HepG2 (cell line): ENCODE results near the gene SRCAP. TPM values are rescaled to one million over a fixed set of nuclear protein-coding genes. Genes with fewer than 3 reads are reported as not detected.

Experiments
- BHLHE40 ChIP-seq: IDR thresholded peaks from 2 replicates; pipeline ENCODE4 v1.6.1; 2011; ENCODE audit warnings: low read length, improper control_type of control experiment
- ELF1 ChIP-seq: sonication (generic); formaldehyde crosslinking; IDR thresholded peaks from 2 replicates; pipeline ENCODE4 v1.4.0; 2020; ENCODE audit warnings: missing genetic modification reagents
- EP300 ChIP-seq, 3 experiments: sonication (generic) in 1 of 3; formaldehyde crosslinking in 1 of 3; IDR thresholded peaks; 2 replicates each; pipeline versions ENCODE4 v1.5.1 to v1.6.1; 2011 to 2020; ENCODE audit warnings: low read depth in 2 of 3, low read length in 2 of 3, borderline replicate concordance in 1 of 3, improper control_type of control experiment in 1 of 3, mild to moderate bottlenecking in 1 of 3, missing genetic modification reagents in 1 of 3, moderate library complexity in 1 of 3
- GTF2F1 ChIP-seq: fragments of 150-350 bp; IDR thresholded peaks from 2 replicates; pipeline ENCODE4 v1.6.1; 2014; ENCODE audit warnings: low read length
- HNF4A ChIP-seq: sonication (generic); formaldehyde crosslinking; IDR thresholded peaks from 2 replicates; pipeline ENCODE4 v1.4.0; 2020; ENCODE audit warnings: missing genetic modification reagents
- HOMEZ ChIP-seq: IDR thresholded peaks from 2 replicates; pipeline ENCODE4 v1.6.1; 2016; ENCODE audit warnings: low read depth
- KDM3A ChIP-seq: IDR thresholded peaks from 2 replicates; pipeline ENCODE4 v1.6.1; 2018; ENCODE audit warnings: low read depth, missing compliant biosample characterization
- SIN3B ChIP-seq: fragments of 150-350 bp; IDR thresholded peaks from 2 replicates; pipeline ENCODE4 v1.6.1; 2014; ENCODE audit warnings: low read length
- SRY ChIP-seq: sonication (generic); formaldehyde crosslinking; IDR thresholded peaks from 2 replicates; pipeline ENCODE4 v1.8.0; 2022; ENCODE audit warnings: mild to moderate bottlenecking, missing genetic modification reagents
- ZBTB4 ChIP-seq: sonication (generic); formaldehyde crosslinking; IDR thresholded peaks from 2 replicates; pipeline ENCODE4 v1.4.0; 2020; ENCODE audit warnings: missing genetic modification reagents, mild to moderate bottlenecking, borderline replicate concordance
- ZC3H13 ChIP-seq: sonication (generic); formaldehyde crosslinking; IDR thresholded peaks from 2 replicates; pipeline ENCODE4 v1.8.1; 2023; ENCODE audit warnings: mild to moderate bottlenecking, missing genetic modification reagents, moderate library complexity
- ZNF180 ChIP-seq: sonication (generic); formaldehyde crosslinking; IDR thresholded peaks from 2 replicates; pipeline ENCODE4 v1.4.0; 2020; ENCODE audit warnings: low read depth, missing genetic modification reagents, borderline replicate concordance
- ZNF207 ChIP-seq: fragments of 450-650 bp; IDR thresholded peaks from 2 replicates; pipeline ENCODE4 v1.6.1; 2016; ENCODE audit warnings: antibody characterized with exemption, borderline replicate concordance
- ZNF296 ChIP-seq: sonication (generic); formaldehyde crosslinking; conservative IDR thresholded peaks from 2 replicates; pipeline ENCODE4 v1.5.0; 2020; ENCODE audit warnings: mild to moderate bottlenecking, missing genetic modification reagents
- ZNF607 ChIP-seq: sonication (generic); formaldehyde crosslinking; IDR thresholded peaks from 2 replicates; pipeline ENCODE4 v1.5.1; 2020; ENCODE audit warnings: missing genetic modification reagents, mild to moderate bottlenecking, borderline replicate concordance
- polyA plus RNA-seq, 8 experiments: library from polyadenylated mRNA; depleted of rRNA in 3 of 8; stranded (reverse) in 7 of 8; unstranded in 1 of 8; fragments of >200 nt; fragmentation: Illumina TruSeq in 4 of 8; extraction: Trizol in 4 of 8; gene quantifications; 2 replicates each; pipeline versions ENCODE4 v1.2.1 to v1.2.3, GENCODE V29; 2011 to 2016; ENCODE audit warnings: low read depth in 4 of 8, missing spikeins in 1 of 8, mixed read lengths in 1 of 8; ENCODE audit not compliant: insufficient read depth in 1 of 8
- total RNA-seq, 5 experiments: library from RNA; depleted of rRNA; stranded (reverse); fragments of >200 nt; fragmentation: Illumina TruSeq; extraction: Trizol; gene quantifications; 2 replicates each; pipeline ENCODE4 v1.2.3, GENCODE V29; 2016; ENCODE audit warnings: low read depth in 1 of 5
- TF ChIP-seq, protein P1 (sequence below): sonication (generic); formaldehyde crosslinking; IDR thresholded peaks from 2 replicates; pipeline ENCODE4 v1.9.0; 2022; ENCODE audit warnings: low read depth, missing genetic modification reagents
- TF ChIP-seq, protein P2 (sequence below): IDR thresholded peaks from 2 replicates; pipeline ENCODE4 v1.6.1; 2016; ENCODE audit warnings: missing compliant biosample characterization, missing genetic modification reagents, borderline replicate concordance
- TF ChIP-seq, protein P3 (sequence below): sonication (generic); formaldehyde crosslinking; IDR thresholded peaks from 2 replicates; pipeline ENCODE4 v1.4.0; 2020; ENCODE audit warnings: missing genetic modification reagents

SRCAP gene
- total and polyA plus RNA-seq, 2 of the 13 experiments (the other 11 are each of a cell fraction or from before 2014, with no cell fraction given): 4.9 to 9.0 TPM

DNA sequence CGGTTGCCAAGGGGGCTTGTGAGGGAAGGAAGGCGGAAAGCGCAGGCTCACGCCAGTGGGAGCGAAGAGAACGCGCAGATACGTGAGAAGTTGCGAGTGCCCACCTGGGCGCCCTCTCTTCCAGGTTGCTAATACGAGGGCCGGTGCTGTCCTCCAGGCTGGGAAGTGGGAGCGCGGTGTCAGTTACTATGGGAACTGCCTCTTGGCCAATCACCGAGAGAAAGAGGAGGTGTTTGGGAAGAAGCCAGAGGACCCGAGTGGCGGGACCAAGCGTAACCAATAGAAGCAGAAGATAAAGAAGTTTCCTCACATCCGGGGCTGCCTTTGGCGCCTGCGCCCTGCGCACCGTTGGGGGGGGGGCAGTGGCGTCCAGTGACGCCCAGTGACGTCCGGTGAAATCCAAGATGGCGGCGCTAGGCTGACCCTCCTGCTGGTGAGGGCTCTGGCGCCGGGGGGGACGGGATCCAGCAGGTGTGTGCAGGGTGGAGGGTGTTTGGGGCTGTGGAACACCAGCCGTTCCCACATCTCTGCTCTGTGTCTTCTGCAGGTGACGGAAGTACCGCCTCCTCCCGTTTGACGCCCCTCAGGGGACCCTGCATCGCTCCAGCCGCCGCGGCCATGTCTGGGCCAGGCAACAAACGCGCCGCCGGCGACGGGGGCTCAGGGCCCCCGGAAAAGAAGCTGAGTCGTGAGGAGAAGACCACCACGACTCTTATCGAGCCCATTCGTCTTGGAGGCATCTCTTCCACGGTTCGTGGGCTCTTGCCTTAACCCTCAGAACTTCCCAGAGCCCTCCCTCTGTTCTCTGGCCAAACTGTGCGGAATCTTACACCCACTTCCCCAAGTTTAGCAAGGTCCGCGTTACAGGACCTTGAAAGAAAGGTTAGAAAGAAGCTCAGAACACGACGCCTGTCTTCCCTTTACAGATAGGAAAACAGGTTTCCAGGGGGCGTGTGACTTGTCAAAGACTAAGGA, 63.2 kb downstream of the SRCAP start, which contains the start of the genes CFAP119 and RNF40 (continued):
- TF ChIP-seq, protein P1, sequence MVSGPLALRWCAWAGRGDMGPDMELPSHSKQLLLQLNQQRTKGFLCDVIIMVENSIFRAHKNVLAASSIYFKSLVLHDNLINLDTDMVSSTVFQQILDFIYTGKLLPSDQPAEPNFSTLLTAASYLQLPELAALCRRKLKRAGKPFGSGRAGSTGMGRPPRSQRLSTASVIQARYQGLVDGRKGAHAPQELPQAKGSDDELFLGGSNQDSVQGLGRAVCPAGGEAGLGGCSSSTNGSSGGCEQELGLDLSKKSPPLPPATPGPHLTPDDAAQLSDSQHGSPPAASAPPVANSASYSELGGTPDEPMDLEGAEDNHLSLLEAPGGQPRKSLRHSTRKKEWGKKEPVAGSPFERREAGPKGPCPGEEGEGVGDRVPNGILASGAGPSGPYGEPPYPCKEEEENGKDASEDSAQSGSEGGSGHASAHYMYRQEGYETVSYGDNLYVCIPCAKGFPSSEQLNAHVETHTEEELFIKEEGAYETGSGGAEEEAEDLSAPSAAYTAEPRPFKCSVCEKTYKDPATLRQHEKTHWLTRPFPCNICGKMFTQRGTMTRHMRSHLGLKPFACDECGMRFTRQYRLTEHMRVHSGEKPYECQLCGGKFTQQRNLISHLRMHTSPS (CRISPR knock-in tag): no peak; the same call in 1 of the 2 replicates
- TF ChIP-seq HOMEZ (CRISPR knock-in tag) (peak; percentile 70), ELF1 (CRISPR knock-in tag) (peak; percentile 67), SRY (peak; percentile 86), SIN3B (peak; percentile 77), EP300 (IDR thresholded peaks at IDR 0.05; ENCODE audit: low read depth in 2 of 2, low read length in 2 of 2) (no peak; a peak in 1 of 4 replicates), EP300 (CRISPR knock-in tag; IDR thresholded peaks at IDR 0.05; ENCODE audit: borderline replicate concordance) (peak; percentile 64), ZBTB4 (CRISPR knock-in tag) (no peak), ZNF607 (CRISPR knock-in tag) (peak; percentile 28), BHLHE40 (no peak), ZNF296 (CRISPR knock-in tag) (no peak), ZC3H13 (no peak), KDM3A (CRISPR knock-in tag) (no peak), HNF4A (CRISPR knock-in tag) (no peak; the same call in 1 of the 2 replicates), ZNF207 (no peak), ZNF180 (CRISPR knock-in tag) (0 out of 2 replicates have a peak, but pooled peaks have one; percentile 29), GTF2F1 (no peak)
- TF ChIP-seq, protein P2, sequence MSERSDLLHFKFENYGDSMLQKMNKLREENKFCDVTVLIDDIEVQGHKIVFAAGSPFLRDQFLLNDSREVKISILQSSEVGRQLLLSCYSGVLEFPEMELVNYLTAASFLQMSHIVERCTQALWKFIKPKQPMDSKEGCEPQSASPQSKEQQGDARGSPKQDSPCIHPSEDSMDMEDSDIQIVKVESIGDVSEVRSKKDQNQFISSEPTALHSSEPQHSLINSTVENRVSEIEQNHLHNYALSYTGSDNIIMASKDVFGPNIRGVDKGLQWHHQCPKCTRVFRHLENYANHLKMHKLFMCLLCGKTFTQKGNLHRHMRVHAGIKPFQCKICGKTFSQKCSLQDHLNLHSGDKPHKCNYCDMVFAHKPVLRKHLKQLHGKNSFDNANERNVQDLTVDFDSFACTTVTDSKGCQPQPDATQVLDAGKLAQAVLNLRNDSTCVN: no peak; the same call in 1 of the 2 replicates
- TF ChIP-seq, protein P3, sequence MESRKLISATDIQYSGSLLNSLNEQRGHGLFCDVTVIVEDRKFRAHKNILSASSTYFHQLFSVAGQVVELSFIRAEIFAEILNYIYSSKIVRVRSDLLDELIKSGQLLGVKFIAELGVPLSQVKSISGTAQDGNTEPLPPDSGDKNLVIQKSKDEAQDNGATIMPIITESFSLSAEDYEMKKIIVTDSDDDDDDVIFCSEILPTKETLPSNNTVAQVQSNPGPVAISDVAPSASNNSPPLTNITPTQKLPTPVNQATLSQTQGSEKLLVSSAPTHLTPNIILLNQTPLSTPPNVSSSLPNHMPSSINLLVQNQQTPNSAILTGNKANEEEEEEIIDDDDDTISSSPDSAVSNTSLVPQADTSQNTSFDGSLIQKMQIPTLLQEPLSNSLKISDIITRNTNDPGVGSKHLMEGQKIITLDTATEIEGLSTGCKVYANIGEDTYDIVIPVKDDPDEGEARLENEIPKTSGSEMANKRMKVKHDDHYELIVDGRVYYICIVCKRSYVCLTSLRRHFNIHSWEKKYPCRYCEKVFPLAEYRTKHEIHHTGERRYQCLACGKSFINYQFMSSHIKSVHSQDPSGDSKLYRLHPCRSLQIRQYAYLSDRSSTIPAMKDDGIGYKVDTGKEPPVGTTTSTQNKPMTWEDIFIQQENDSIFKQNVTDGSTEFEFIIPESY (CRISPR knock-in tag): no peak
